ENCODE measurements around the gene CCR1. TPM values are rescaled to one million over a fixed set of nuclear protein-coding genes. Genes with fewer than 3 reads are reported as not detected.

Gene CCR1
- total RNA-seq, 4 donors from 2014 or later, result 0.95 to 6.6 (median 1.5) TPM

DNA sequence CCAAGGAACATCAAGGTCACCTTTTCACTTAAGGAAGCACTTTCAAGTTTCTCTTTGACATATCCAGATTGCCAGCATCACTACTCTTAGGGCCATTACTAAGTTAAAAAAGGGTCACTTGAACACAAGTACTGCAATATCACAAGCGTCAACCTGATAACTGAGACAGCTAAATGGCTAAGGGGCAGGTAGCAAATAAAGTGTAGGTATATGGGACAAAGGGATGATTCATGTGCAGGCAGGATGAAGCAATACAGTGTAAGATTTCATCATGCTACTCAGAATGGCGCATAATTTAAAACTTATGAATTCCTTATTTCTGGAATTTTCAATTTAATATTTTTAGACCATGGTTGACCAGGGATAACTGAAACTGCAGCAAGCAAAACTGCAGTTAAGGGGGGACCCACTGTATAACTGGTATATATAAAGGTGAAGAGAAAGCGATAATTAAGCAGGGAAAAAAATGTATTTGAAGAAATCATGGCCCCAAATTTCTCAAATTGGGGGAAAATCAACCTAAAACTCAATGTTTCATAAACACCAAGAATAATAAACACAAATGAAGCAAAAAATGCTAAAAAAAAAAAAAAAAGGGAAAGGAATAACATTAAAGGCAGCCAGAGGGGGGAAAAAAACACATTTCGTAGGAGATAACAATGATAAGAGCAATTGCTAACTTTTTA is 13.1 kb downstream of the CCR1 start:
- TF ChIP-seq, protein P1, sequence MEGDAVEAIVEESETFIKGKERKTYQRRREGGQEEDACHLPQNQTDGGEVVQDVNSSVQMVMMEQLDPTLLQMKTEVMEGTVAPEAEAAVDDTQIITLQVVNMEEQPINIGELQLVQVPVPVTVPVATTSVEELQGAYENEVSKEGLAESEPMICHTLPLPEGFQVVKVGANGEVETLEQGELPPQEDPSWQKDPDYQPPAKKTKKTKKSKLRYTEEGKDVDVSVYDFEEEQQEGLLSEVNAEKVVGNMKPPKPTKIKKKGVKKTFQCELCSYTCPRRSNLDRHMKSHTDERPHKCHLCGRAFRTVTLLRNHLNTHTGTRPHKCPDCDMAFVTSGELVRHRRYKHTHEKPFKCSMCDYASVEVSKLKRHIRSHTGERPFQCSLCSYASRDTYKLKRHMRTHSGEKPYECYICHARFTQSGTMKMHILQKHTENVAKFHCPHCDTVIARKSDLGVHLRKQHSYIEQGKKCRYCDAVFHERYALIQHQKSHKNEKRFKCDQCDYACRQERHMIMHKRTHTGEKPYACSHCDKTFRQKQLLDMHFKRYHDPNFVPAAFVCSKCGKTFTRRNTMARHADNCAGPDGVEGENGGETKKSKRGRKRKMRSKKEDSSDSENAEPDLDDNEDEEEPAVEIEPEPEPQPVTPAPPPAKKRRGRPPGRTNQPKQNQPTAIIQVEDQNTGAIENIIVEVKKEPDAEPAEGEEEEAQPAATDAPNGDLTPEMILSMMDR (IDR thresholded peaks at IDR 0.05), result no peak
- TF ChIP-seq POLR2A (IDR thresholded peaks at IDR 0.05), result no peak
- Histone ChIP-seq H3K27me3 (no peaks in the 10 kb centered on the region), H3K27ac (no peak overlapping the region), H3K36me3 (no peaks in the 10 kb centered on the region), H3K4me3 (no peak overlapping the region), H3K4me1 (no peaks in the 10 kb centered on the region), H3K9me3 (no peaks in the 10 kb centered on the region)
- DNase-seq, result no peak

DNA sequence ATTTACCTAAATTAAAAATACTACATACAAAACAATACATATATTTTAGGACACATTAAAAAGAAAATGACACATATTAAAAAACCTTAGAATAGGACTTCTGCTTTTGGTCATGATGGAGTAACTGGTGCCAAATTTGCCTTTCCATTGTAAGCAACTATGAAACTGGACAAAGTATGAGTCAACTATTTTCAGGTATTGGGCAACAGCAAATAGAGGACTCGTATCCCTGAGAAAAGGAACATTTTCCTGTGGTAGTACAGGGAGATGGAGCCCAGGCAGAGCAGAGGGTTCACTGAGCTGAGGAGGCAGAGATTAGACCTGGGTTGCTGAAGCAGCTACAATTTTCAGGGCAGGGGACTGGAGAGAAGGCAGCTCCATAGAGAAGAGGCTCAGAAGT is 14.7 kb downstream of the CCR1 start:
- TF ChIP-seq, protein P1 (IDR thresholded peaks at IDR 0.05), result no peak
- no peak for TF ChIP-seq POLR2A (IDR thresholded peaks at IDR 0.05)
- Histone ChIP-seq H3K9me3 (no peaks in the 10 kb centered on the region), H3K27me3 (no peaks in the 10 kb centered on the region), H3K4me1 (no peaks in the 10 kb centered on the region), H3K36me3 (no peaks in the 10 kb centered on the region), H3K27ac (no peak overlapping the region), H3K4me3 (no peak overlapping the region)
- DNase-seq, result no peak

- H3K27me3 ChIP-seq, result no peaks in the 10 kb centered on the region
- H3K4me1 ChIP-seq, result no peaks in the 10 kb centered on the region
- H3K9me3 ChIP-seq, result no peaks in the 10 kb centered on the region
- no peak overlapping the region for H3K4me3 ChIP-seq
- no peaks in the 10 kb centered on the region for H3K36me3 ChIP-seq
- no peak for DNase-seq
- no peak for TF ChIP-seq POLR2A (IDR thresholded peaks at IDR 0.05)
- TF ChIP-seq, protein P1 (IDR thresholded peaks at IDR 0.05), result no peak
- no peak overlapping the region for H3K27ac ChIP-seq
Measured at GRCh38 chr3:46192939-46193338, 15.2 kb downstream of the CCR1 start.

DNA sequence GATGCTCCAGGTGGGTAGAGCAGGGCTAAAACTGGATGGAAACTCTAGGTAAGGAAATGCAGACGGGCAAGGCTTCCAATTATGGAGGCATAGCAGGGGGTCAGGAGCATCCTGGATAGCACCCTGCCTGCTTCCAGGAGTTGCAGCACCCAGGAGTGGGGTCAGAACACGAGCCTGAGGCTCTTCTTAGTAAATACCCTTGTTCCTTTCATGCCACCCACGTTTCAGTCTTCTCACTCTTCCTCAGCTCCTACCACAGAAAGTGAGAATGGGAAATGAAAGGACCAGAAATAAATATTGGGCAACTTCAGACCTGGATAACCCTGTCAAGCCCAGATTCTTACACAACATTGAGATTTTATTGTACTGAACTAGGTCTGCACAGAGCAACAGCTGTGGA is 16.4 kb downstream of the CCR1 start:
- no peaks in the 10 kb centered on the region for H3K9me3 ChIP-seq
- no peak for TF ChIP-seq POLR2A (IDR thresholded peaks at IDR 0.05)
- TF ChIP-seq, protein P1 (IDR thresholded peaks at IDR 0.05), result no peak
- H3K4me1 ChIP-seq, result no peaks in the 10 kb centered on the region
- no peak for DNase-seq
- H3K36me3 ChIP-seq, result no peaks in the 10 kb centered on the region
- H3K4me3 ChIP-seq, result no peak overlapping the region
- H3K27ac ChIP-seq, result no peak overlapping the region
- H3K27me3 ChIP-seq, result no peaks in the 10 kb centered on the region

DNA sequence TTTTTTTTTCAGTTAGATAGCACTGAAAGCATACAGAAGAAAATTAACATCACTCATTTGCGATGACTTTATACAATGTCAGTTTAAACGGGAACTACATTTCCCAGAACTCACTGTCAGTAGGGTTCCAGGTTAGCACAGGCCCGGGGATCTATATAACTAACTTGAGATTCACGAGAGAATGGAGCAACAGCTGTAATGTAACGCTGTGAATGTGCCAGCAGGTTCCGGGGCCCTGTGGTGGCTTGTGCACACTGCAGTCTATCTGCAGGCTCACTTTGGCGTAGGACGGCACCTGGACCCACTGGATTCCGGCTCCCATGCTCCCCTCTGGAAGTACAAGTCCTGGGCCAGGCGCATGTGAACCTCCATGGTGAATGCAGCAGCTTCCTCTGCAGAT is 19.4 kb downstream of the CCR1 start:
- no peak overlapping the region for H3K4me3 ChIP-seq
- no peak for DNase-seq
- H3K4me1 ChIP-seq, result no peaks in the 10 kb centered on the region
- TF ChIP-seq POLR2A (IDR thresholded peaks at IDR 0.05), result no peak
- TF ChIP-seq, protein P1 (IDR thresholded peaks at IDR 0.05), result no peak
- no peaks in the 10 kb centered on the region for H3K36me3 ChIP-seq
- no peaks in the 10 kb centered on the region for H3K9me3 ChIP-seq
- no peak overlapping the region for H3K27ac ChIP-seq
- H3K27me3 ChIP-seq, result no peaks in the 10 kb centered on the region

DNA sequence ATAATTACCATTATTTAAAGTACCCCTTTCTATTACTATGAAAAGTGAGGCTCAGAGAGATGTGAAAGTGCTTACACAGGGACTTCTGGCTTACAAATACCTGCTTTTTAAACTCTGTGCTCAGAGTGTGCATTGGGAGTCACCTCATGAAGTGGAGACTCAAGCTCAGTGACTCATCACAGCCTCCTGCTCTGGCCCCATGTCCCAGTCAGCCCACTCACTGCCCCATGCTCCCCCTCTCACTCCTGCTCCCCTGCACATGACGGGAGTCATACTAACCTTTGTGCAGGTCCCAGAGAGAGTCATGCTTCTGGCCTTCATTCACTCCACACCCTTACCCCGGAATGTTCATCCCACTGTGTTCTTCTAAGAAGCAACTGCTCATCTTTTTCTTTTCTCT is 20.2 kb downstream of the CCR1 start:
- no peak for TF ChIP-seq POLR2A (IDR thresholded peaks at IDR 0.05)
- TF ChIP-seq, protein P1 (IDR thresholded peaks at IDR 0.05), result no peak
- H3K4me3 ChIP-seq, result no peak overlapping the region
- no peaks in the 10 kb centered on the region for H3K36me3 ChIP-seq
- H3K27ac ChIP-seq, result no peak overlapping the region
- no peaks in the 10 kb centered on the region for H3K4me1 ChIP-seq
- no peaks in the 10 kb centered on the region for H3K27me3 ChIP-seq
- no peak for DNase-seq
- H3K9me3 ChIP-seq, result no peaks in the 10 kb centered on the region

All from Peyer's patch (tissue), 4 donors.